K562 (cell line): ENCODE results near the gene OPN5. TPM values are rescaled to one million over a fixed set of nuclear protein-coding genes. Genes with fewer than 3 reads are reported as not detected.

Experiments used
- CREB5 ChIP-seq: fragments of 250-450 bp; sonication (Bioruptor Pico); IDR thresholded peaks from 2 replicates; pipeline ENCODE4 v1.5.0; 2020; ENCODE audit warnings: mild to moderate bottlenecking
- KAT8 ChIP-seq: fragments of 450-650 bp; IDR thresholded peaks from 2 replicates; pipeline ENCODE4 v1.6.1; 2016; ENCODE audit warnings: low read depth, mild to moderate bottlenecking
- NFE2 ChIP-seq: IDR thresholded peaks from 2 replicates; pipeline ENCODE4 v1.6.1; 2014; ENCODE audit warnings: antibody characterized with exemption, low read depth
- POLR2H ChIP-seq: IDR thresholded peaks from 2 replicates; pipeline ENCODE4 v1.6.1; 2016; ENCODE audit warnings: missing genetic modification characterization, low read depth, mild to moderate bottlenecking, control low read depth, missing compliant biosample characterization, moderate library complexity
- RBM39 ChIP-seq: fragments of 200-400 bp; formaldehyde crosslinking; optimal IDR thresholded peaks from 2 replicates; pipeline ENCODE3; 2018; ENCODE audit warnings: low read depth, low read length
- SOX6 ChIP-seq: fragments of 450-650 bp; IDR thresholded peaks from 2 replicates; pipeline ENCODE4 v1.6.1; 2014; ENCODE audit warnings: mild to moderate bottlenecking
- TBL1XR1 ChIP-seq, 2 experiments: IDR thresholded peaks; 2 replicates each; pipeline ENCODE4 v1.6.1; 2012; ENCODE audit warnings: improper control_type of control experiment in 2 of 2, low read length in 2 of 2, mild to moderate bottlenecking in 1 of 2
- ZNF224 ChIP-seq: sonication (generic); formaldehyde crosslinking; IDR thresholded peaks from 2 replicates; pipeline ENCODE4 v1.8.0; 2022; ENCODE audit warnings: mild to moderate bottlenecking, missing genetic modification reagents
- ZNF384 ChIP-seq: IDR thresholded peaks from 2 replicates; pipeline ENCODE4 v1.6.1; 2012; ENCODE audit warnings: low read depth, low read length, improper control_type of control experiment
- ZNF445 ChIP-seq: fragments of 250-450 bp; sonication (Bioruptor Pico); IDR thresholded peaks from 2 replicates; pipeline ENCODE4 v1.4.0; 2020; ENCODE audit warnings: low read depth, mild to moderate bottlenecking, moderate library complexity
- ZNF695 ChIP-seq: fragments of 450-650 bp; formaldehyde crosslinking; IDR thresholded peaks from 2 replicates; pipeline ENCODE4 v1.4.0; 2020; ENCODE audit warnings: mild to moderate bottlenecking, moderate library complexity
- ZNF77 ChIP-seq: fragments of 250-450 bp; sonication (Bioruptor Pico); IDR thresholded peaks from 2 replicates; pipeline ENCODE4 v1.5.0; 2020
- polyA plus RNA-seq, 8 experiments: library from polyadenylated mRNA; depleted of rRNA in 4 of 8; stranded (reverse) in 5 of 8; unstranded in 3 of 8; fragments of >200 nt; fragmentation: Nextera tagmentation in 2 of 8; fragmentation: Illumina TruSeq in 1 of 8; extraction: Ambion mirVana in 2 of 8; extraction: Trizol in 1 of 8; gene quantifications; 2 replicates each; pipeline versions ENCODE4 v1.2.1 to v1.2.3, GENCODE V29; 2011 to 2014; ENCODE audit warnings: inconsistent platforms in 1 of 8, missing spikeins in 1 of 8
- total RNA-seq, 7 experiments: library from RNA; depleted of rRNA in 6 of 7; stranded (reverse); fragments of >200 nt in 6 of 7; fragmentation: Illumina TruSeq in 2 of 7; extraction: Trizol in 2 of 7; gene quantifications; 2 replicates each; pipeline versions ENCODE4 v1.2.1 to v1.2.3, GENCODE V29; 2011 to 2021; ENCODE audit warnings: low replicate concordance in 1 of 7
- TF ChIP-seq, protein P1 (sequence below): fragments of 250-450 bp; sonication (Bioruptor Pico); IDR thresholded peaks from 2 replicates; pipeline ENCODE4 v1.5.1; 2021; ENCODE audit warnings: mild to moderate bottlenecking

OPN5 gene
- total and polyA plus RNA-seq, 9 of the 15 experiments (the other 6 are each of a cell fraction or from before 2014, with no cell fraction given), result not detected

DNA sequence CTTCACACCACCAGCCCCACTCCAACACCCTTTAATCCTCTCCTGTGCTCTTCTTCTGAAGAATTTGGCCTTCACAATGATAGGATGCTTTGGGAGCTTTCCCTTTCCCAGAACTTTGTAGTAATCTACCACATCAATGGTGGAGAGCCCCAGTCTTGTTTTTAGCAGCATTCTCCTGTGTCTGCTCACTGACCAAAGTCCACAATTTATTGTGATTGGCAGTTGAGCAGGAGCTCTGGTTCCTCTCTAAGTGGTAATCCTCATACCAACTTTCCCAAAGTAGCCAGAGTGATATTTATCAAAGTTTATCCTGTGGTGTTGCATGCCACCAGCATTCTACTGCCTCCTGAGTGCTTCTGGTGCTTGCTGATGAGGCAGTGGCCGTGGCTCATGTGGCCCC, 29.0 kb upstream of the OPN5 start (continued):
- TF ChIP-seq CREB5 (CRISPR knock-in tag) (no peak), ZNF695 (CRISPR knock-in tag) (no peak), ZNF445 (no peak), RBM39 (no peak), SOX6 (no peak), ZNF77 (no peak), NFE2 (no peak), ZNF224 (CRISPR knock-in tag) (no peak), TBL1XR1 (IDR thresholded peaks at IDR 0.05; ENCODE audit: low read length in 2 of 2) (no peak), ZNF384 (no peak), POLR2H (no peak), KAT8 (no peak)
- TF ChIP-seq, protein P1, sequence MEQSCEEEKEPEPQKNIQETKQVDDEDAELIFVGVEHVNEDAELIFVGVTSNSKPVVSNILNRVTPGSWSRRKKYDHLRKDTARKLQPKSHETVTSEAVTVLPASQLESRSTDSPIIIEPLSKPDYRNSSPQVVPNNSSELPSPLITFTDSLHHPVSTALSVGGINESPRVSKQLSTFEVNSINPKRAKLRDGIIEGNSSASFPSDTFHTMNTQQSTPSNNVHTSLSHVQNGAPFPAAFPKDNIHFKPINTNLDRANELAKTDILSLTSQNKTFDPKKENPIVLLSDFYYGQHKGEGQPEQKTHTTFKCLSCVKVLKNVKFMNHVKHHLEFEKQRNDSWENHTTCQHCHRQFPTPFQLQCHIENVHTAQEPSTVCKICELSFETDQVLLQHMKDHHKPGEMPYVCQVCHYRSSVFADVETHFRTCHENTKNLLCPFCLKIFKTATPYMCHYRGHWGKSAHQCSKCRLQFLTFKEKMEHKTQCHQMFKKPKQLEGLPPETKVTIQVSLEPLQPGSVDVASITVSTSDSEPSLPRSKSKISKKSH, result no peak
